Testis (tissue), 3 donors: ENCODE data around the gene SETX. TPM values are rescaled to one million over a fixed set of nuclear protein-coding genes. Genes with fewer than 3 reads are reported as not detected.
"Not testable (repeated sequence)": the region's sequence is repeated elsewhere in the genome, so short reads cannot be mapped to it uniquely, and the experiment has no call there.

ENCODE experiments used
- DNase-seq: peaks from one replicate; pipeline ENCODE4 v3.0.0-alpha.2; 2019
- H3K27ac ChIP-seq, 2 donors: fragments of 200-600 bp; sonication (generic); one replicate each; pipeline ENCODE4 v1.5.1; 2019
- H3K27me3 ChIP-seq: fragments of 200-600 bp; sonication (generic); one replicate; pipeline ENCODE4 v1.5.1; 2019
- H3K36me3 ChIP-seq: fragments of 200-600 bp; sonication (generic); one replicate; pipeline ENCODE4 v1.5.1; 2017; ENCODE audit warnings: low read depth; ENCODE audit errors: missing control alignments
- H3K4me1 ChIP-seq: fragments of 200-600 bp; sonication (generic); one replicate; pipeline ENCODE4 v1.5.1; 2019
- H3K4me3 ChIP-seq, 2 donors: fragments of 200-600 bp; sonication (generic); one replicate each; pipeline ENCODE4 v1.5.1; 2017 to 2019
- H3K9me3 ChIP-seq: fragments of 200-600 bp; sonication (generic); one replicate; pipeline ENCODE4 v1.5.1; 2017
- CTCF ChIP-seq, 3 experiments: fragments of 450-650 bp in 2 of 3; fragments of 200-600 bp in 1 of 3; sonication (generic) in 1 of 3; IDR thresholded peaks; one replicate each; pipeline ENCODE4 v1.5.1; 2016 to 2019; ENCODE audit warnings: antibody characterized with exemption in 3 of 3, mild to moderate bottlenecking in 2 of 3, moderate library complexity in 1 of 3
- POLR2A ChIP-seq: fragments of 450-650 bp; IDR thresholded peaks from one replicate; pipeline ENCODE4 v1.6.1; 2017; ENCODE audit warnings: antibody characterized with exemption, mild to moderate bottlenecking, moderate library complexity
- WGBS, 2 donors: methylation state at CpG; one replicate each; pipeline ENCODE4 v1.1.5; 2018; 5-methylcytosine and 5-hydroxymethylcytosine counted together
- intact Hi-C: fragments of 100-400 bp; cut with DNase I; formaldehyde crosslinking; loops from one replicate; pipeline ENCODE4 v1.15.1; 2023; ENCODE audit warnings: low total_unique reads
- polyA plus RNA-seq: library from polyadenylated mRNA; stranded (reverse); fragments of 350-450 nt; fragmentation: Illumina TruSeq; extraction: RNeasy Lipid Tissue Mini Kit (QIAGEN cat#74804); gene quantifications from one replicate; pipeline ENCODE4 v1.2.3, GENCODE V29; 2014; ENCODE audit warnings: low read depth, low replicate concordance; ENCODE audit not compliant: insufficient read depth
- total RNA-seq, 2 donors: library from RNA; depleted of rRNA; stranded (reverse); fragments of >200 nt; gene quantifications; one replicate each; pipeline ENCODE4 v1.2.3, GENCODE V29; 2016

SETX gene
- total and polyA plus RNA-seq, 3 donors from 2014 or later, result 74.1 to 157 (median 109) TPM

- TF ChIP-seq POLR2A (no peak), CTCF (IDR thresholded peaks at IDR 0.05) (no peak)
- Histone ChIP-seq H3K9me3 (no peaks in the 10 kb centered on the region), H3K27me3 (no peaks in the 10 kb centered on the region), H3K4me3 (no peak overlapping the region), H3K36me3 (no peaks in the 10 kb centered on the region), H3K4me1 (no peaks in the 10 kb centered on the region), H3K27ac (no peak overlapping the region)
- no peak for DNase-seq
- intact Hi-C loops, result no loop called here
- WGBS, 2 donors, result 96 to 99% methylated on average over 2 of the region's 2 CpGs
Measured at GRCh38 chr9:132274861-132275260, 79.9 kb downstream of the SETX start.

GRCh38 chr9:132269704-132270516 lies 84.9 kb downstream of the SETX start:
- H3K27ac ChIP-seq, result not testable (repeated sequence)
- 90 to 93% methylated on average over 9 to 11 of the region's 16 CpGs for WGBS, 2 donors

GRCh38 chr9:132268725-132269352 lies 85.9 kb downstream of the SETX start:
- H3K27me3 ChIP-seq, result no peaks in the 10 kb centered on the region
- H3K9me3 ChIP-seq, result no peaks in the 10 kb centered on the region
- TF ChIP-seq POLR2A (no peak), CTCF (IDR thresholded peaks at IDR 0.05) (peak; percentile 78 to 89 (median 81))
- H3K4me1 ChIP-seq, result no peaks in the 10 kb centered on the region
- intact Hi-C loops, result no loop called here
- H3K27ac ChIP-seq, result no peak overlapping the region
- DNase-seq, result peak; percentile 81
- H3K4me3 ChIP-seq, result no peak overlapping the region
- no peaks in the 10 kb centered on the region for H3K36me3 ChIP-seq
- 53 to 58% methylated on average over 10 of the region's 10 CpGs for whole genome bisulfite sequencing, 2 donors

More at GRCh38 chr9:132269704-132270516, 84.9 kb downstream of the SETX start:
- H3K27me3 ChIP-seq, H3K4me1 ChIP-seq, intact Hi-C loops, H3K4me3 ChIP-seq, H3K36me3 ChIP-seq, H3K9me3 ChIP-seq: not testable (repeated sequence)
- peak; percentile 11 for DNase-seq

DNA sequence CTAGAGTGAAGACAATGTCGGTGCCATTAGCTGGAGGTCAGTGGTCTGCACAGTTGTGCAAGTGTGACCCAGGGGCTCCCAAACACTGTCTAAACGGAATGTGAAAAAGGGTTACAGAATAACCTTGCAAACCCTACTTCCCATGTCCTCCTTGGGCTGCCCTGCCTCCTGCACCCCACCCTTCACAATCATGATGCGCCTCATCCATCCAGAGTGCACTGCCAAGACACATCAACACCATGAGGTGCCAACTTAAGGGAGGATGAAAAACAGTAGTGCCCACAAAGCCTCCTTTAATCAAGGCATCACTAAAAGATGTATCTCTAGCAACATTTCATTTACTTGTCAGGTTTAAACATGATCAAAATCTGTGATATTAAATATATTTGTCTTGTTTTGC lies 87.1 kb downstream of the SETX start:
- peak; percentile 6 for DNase-seq
- WGBS, 2 donors, result 89 to 96% methylated on average over 3 of the region's 3 CpGs
- Histone ChIP-seq H3K4me3 (no peak overlapping the region), H3K27ac (no peak overlapping the region), H3K4me1 (no peaks in the 10 kb centered on the region), H3K9me3 (no peaks in the 10 kb centered on the region), H3K27me3 (no peaks in the 10 kb centered on the region), H3K36me3 (no peaks in the 10 kb centered on the region)
- intact Hi-C loops, result no loop called here
- no peak for TF ChIP-seq CTCF (IDR thresholded peaks at IDR 0.05)

- H3K36me3 ChIP-seq, result no peaks in the 10 kb centered on the region
Measured at GRCh38 chr9:132266017-132266416, 88.8 kb downstream of the SETX start.

More at GRCh38 chr9:132266017-132266416, 88.8 kb downstream of the SETX start:
- intact Hi-C loops, result no loop called here
- H3K4me3 ChIP-seq, result no peak overlapping the region
- H3K4me1 ChIP-seq, result no peaks in the 10 kb centered on the region
- TF ChIP-seq POLR2A, result no peak
- TF ChIP-seq CTCF (IDR thresholded peaks at IDR 0.05), result no peak
- no peaks in the 10 kb centered on the region for H3K9me3 ChIP-seq
- no peak overlapping the region for H3K27ac ChIP-seq
- no peak for DNase-seq
- no peaks in the 10 kb centered on the region for H3K27me3 ChIP-seq
- 68 to 76% methylated on average over 3 of the region's 3 CpGs for WGBS, 2 donors
